Thoracic aorta (tissue), 2 donors: ENCODE data around the gene ACSS2. TPM values are rescaled to one million over a fixed set of nuclear protein-coding genes. Genes with fewer than 3 reads are reported as not detected.

Experiments
- ATAC-seq: fragments of 150-250 bp; one replicate; pipeline ENCODE4 v1.8.0; 2017; ENCODE audit warnings: low read depth; ENCODE audit not compliant: insufficient number of reproducible peaks, low FRiP score
- DNase-seq: peaks from one replicate; pipeline ENCODE4 v3.0.0-alpha.2; 2020; ENCODE audit warnings: low spot score
- H3K27ac ChIP-seq, 2 donors: fragments of 200-600 bp; sonication (generic); 1 replicate in 1 of 2; 2 replicates in 1 of 2; pipeline ENCODE4 v1.5.1; 2016; ENCODE audit warnings: mild to moderate bottlenecking in 2 of 2, moderate library complexity in 2 of 2
- H3K27me3 ChIP-seq: fragments of 200-600 bp; sonication (generic); replicated peaks from 2 replicates; pipeline ENCODE4 v1.6.0; 2016; ENCODE audit warnings: mild to moderate bottlenecking; ENCODE audit not compliant: insufficient read depth
- H3K36me3 ChIP-seq: fragments of 200-600 bp; sonication (generic); one replicate; pipeline ENCODE4 v1.5.1; 2016
- H3K4me1 ChIP-seq, 2 donors: fragments of 200-600 bp; sonication (generic); 1 replicate in 1 of 2; 2 replicates in 1 of 2; pipeline versions ENCODE4 v1.5.1 to v1.6.0; 2016; ENCODE audit warnings: low read depth in 2 of 2, mild to moderate bottlenecking in 1 of 2; ENCODE audit not compliant: control insufficient read depth in 1 of 2
- H3K4me3 ChIP-seq: fragments of 200-600 bp; sonication (generic); 2 replicates; pipeline ENCODE4 v1.5.1; 2016; ENCODE audit warnings: mild to moderate bottlenecking
- H3K9me3 ChIP-seq: fragments of 200-600 bp; sonication (generic); 2 replicates; pipeline ENCODE4 v1.5.1; 2016
- total RNA-seq, 2 donors: library from RNA; depleted of rRNA; stranded (reverse); fragments of >200 nt; gene quantifications; one replicate each; pipeline versions ENCODE4 v1.1.0 to v1.2.3, GENCODE V29; 2016
- TF ChIP-seq, protein P1 (sequence below): fragments of 200-600 bp; sonication (generic); IDR thresholded peaks from one replicate; pipeline ENCODE4 v1.5.1; 2019; ENCODE audit warnings: antibody characterized with exemption

Gene ACSS2
- total RNA-seq, 2 donors from 2014 or later: 65.9 to 95.4 TPM

- Histone ChIP-seq H3K4me3 (no peak overlapping the region), H3K27me3 (no peaks in the 10 kb centered on the region), H3K27ac (no peak overlapping the region), H3K9me3 (no peaks in the 10 kb centered on the region), H3K36me3 (peaks cover 10% of the 10 kb centered on the region), H3K4me1 (peaks cover 4 to 7% of the 10 kb centered on the region in 2 donors)
- TF ChIP-seq, protein P1, sequence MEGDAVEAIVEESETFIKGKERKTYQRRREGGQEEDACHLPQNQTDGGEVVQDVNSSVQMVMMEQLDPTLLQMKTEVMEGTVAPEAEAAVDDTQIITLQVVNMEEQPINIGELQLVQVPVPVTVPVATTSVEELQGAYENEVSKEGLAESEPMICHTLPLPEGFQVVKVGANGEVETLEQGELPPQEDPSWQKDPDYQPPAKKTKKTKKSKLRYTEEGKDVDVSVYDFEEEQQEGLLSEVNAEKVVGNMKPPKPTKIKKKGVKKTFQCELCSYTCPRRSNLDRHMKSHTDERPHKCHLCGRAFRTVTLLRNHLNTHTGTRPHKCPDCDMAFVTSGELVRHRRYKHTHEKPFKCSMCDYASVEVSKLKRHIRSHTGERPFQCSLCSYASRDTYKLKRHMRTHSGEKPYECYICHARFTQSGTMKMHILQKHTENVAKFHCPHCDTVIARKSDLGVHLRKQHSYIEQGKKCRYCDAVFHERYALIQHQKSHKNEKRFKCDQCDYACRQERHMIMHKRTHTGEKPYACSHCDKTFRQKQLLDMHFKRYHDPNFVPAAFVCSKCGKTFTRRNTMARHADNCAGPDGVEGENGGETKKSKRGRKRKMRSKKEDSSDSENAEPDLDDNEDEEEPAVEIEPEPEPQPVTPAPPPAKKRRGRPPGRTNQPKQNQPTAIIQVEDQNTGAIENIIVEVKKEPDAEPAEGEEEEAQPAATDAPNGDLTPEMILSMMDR: no peak
- ATAC-seq: no peak
- DNase-seq: no peak
These were observed 65.9 kb downstream of the ACSS2 start for GRCh38 chr20:34942301-34942700.

DNA sequence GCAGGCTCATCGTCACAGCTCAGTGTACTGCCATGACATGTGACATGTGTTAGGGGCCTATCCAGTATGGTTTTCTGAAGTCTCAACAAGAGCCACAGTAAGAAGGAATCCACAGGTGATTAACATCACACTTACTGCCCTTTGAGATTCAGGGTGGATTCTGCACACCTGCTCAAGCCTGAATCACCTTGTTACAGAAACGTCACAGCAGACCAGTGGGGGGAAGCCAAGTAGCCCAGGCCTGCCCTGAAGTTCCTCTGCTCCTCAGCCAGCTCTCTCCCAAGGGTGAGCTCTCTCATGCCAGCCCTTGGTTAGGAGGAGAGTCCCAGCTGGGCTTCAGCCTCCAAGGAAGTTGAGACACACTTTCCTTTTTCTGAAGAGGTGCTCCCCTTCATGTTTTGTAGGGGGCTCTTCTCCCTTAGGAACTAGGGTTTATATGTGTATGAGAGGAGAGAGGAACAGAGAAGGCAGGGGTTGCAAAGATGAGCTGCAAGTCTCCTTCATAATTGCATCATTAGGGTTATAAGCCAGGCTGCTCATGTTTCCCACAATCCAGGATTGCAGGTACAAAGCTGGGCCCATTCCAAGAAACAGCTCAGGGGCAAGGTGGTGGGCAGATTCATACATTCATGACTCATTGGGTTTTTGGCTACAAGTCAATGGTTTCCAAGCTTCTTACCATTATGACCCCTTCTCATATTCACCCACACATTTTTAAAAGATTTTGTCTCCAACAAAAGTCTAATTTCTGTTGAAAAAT is 67.6 kb downstream of the ACSS2 start:
- DNase-seq (no peak), ATAC-seq (no peak)
- no peak overlapping the region for H3K4me3 ChIP-seq
- TF ChIP-seq, protein P1: no peak
- no peaks in the 10 kb centered on the region for H3K9me3 ChIP-seq
- H3K27ac ChIP-seq: no peak overlapping the region
- H3K27me3 ChIP-seq: no peaks in the 10 kb centered on the region
- no peaks in the 10 kb centered on the region for H3K4me1 ChIP-seq
- peaks cover 10% of the 10 kb centered on the region for H3K36me3 ChIP-seq

DNA sequence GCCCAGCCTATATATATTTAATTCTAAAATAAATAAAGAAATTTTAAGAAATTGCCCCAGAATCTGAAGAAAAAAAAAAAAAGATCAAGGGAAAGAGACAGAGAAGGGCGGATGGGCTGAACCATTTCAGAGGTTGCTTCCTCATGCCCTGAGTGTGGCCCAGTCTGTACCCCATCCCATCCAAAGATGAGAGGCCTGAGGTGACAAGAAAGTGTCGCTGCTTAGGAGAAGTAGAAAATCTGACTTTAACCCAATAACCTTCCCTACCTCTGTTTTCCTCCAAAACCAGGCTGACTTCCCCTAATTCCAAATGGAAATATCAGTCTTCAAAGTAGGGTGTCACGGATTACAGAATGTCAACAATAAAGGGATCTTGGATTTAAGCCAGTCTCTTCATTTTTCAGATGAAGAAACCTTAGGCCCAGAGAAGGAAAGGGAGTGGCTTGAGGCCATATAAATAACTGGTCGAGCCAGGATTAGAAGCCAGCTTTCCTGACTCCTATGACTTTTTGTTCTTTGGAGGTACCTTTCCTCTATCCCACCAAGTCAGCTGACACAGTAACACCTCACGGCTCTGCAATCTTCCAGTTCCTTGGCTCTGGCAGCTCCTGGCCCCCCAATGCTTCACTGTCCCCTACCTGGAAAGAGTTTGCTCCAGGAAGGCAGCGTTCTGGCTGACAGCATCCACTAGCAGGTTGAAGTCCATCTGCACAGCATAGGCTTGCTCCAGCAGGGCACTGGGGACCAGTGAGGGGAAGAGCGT is 69.1 kb downstream of the ACSS2 start:
- ATAC-seq: no peak
- H3K9me3 ChIP-seq: no peaks in the 10 kb centered on the region
- TF ChIP-seq, protein P1: no peak
- H3K4me1 ChIP-seq: no peaks in the 10 kb centered on the region
- no peaks in the 10 kb centered on the region for H3K27me3 ChIP-seq
- no peak for DNase-seq
- no peak overlapping the region for H3K27ac ChIP-seq
- H3K36me3 ChIP-seq: peaks cover 10% of the 10 kb centered on the region
- H3K4me3 ChIP-seq: no peak overlapping the region

- Histone ChIP-seq H3K27ac (no peak overlapping the region), H3K36me3 (peaks cover 10% of the 10 kb centered on the region), H3K4me1 (no peaks in the 10 kb centered on the region), H3K4me3 (no peak overlapping the region), H3K9me3 (no peaks in the 10 kb centered on the region), H3K27me3 (no peaks in the 10 kb centered on the region)
- DNase-seq: no peak
- TF ChIP-seq, protein P1: no peak
- no peak for ATAC-seq
These were observed 70.2 kb downstream of the ACSS2 start for GRCh38 chr20:34946661-34947060.

GRCh38 chr20:34947336-34947735 is 70.9 kb downstream of the ACSS2 start:
- no peak overlapping the region for H3K27ac ChIP-seq
- no peaks in the 10 kb centered on the region for H3K27me3 ChIP-seq
- TF ChIP-seq, protein P1: no peak
- no peak overlapping the region for H3K4me3 ChIP-seq
- DNase-seq: no peak
- H3K36me3 ChIP-seq: peaks cover 10% of the 10 kb centered on the region
- no peaks in the 10 kb centered on the region for H3K4me1 ChIP-seq
- ATAC-seq: no peak
- H3K9me3 ChIP-seq: no peaks in the 10 kb centered on the region
